AG04449 (cell line): ENCODE results near the gene TNFSF10.
"Not testable (repeated sequence)": the region's sequence is repeated elsewhere in the genome, so short reads cannot be mapped to it uniquely, and the experiment has no call there.

Experiments
- CTCF ChIA-PET: fragments of 350-600 bp; formaldehyde crosslinking; extraction: SDS; loops from one replicate; lab custom pipeline; 2021; ENCODE audit warnings: antibody characterized with exemption; lab: Yijun Ruan, JAX
- POLR2A ChIA-PET: fragments of 400-600, 350-600 bp; formaldehyde crosslinking; extraction: SDS; loops from one replicate; lab custom pipeline; 2020; ENCODE audit warnings: antibody characterized with exemption, inconsistent platforms; lab: Yijun Ruan, JAX
- DNase-seq: peaks from one replicate; pipeline ENCODE4 v3.0.0-alpha.2; 2010; ENCODE audit warnings: low read depth, low spot score
- H3K4me3 ChIP-seq: 2 replicates; pipeline ENCODE4 v1.5.1; 2011; ENCODE audit warnings: low read depth, mild to moderate bottlenecking, control low read depth, low read length
- CTCF ChIP-seq: IDR thresholded peaks from one replicate; pipeline ENCODE4 v1.5.1; 2011; ENCODE audit warnings: mild to moderate bottlenecking, moderate library complexity, low read length, control low read depth, inconsistent platforms; ENCODE audit not compliant: insufficient read depth; ENCODE audit errors: missing control alignments

Gene TNFSF10

GRCh38 chr3:172506094-172506493 lies 17.1 kb downstream of the TNFSF10 start:
- ChIA-PET POLR2A (no interaction called here), CTCF (interaction anchor here (1.4 kb wide), 1 partner anchor 161 kb away, joined by 6 read pairs; no protein-coding TSS in a partner anchor)
- no peak for DNase-seq
- TF ChIP-seq CTCF, result no peak
- H3K4me3 ChIP-seq, result no peak overlapping the region

GRCh38 chr3:172501540-172501939 lies 21.7 kb downstream of the TNFSF10 start:
- DNase-seq, result no peak
- POLR2A ChIA-PET, result no interaction called here
- no peak overlapping the region for H3K4me3 ChIP-seq
- TF ChIP-seq CTCF, result no peak
- CTCF ChIA-PET, result interaction anchor here (1.0 to 1.7 kb wide), 2 partner anchors 12 to 39 kb away, joined by 3 read pairs; no protein-coding TSS in a partner anchor

GRCh38 chr3:172490198-172490669 lies 33.0 kb downstream of the TNFSF10 start:
- H3K4me3 ChIP-seq, POLR2A ChIA-PET: not testable (repeated sequence)
- TF ChIP-seq CTCF, result peak; percentile 65
- CTCF ChIA-PET, result interaction anchor here (0.7 to 3.6 kb wide), 20 partner anchors 8 to 186 kb away, joined by 3 to 73 read pairs (median 4); no protein-coding TSS in a partner anchor
- DNase-seq, result peak; percentile 16

- no peak for DNase-seq
- no peak overlapping the region for H3K4me3 ChIP-seq
- TF ChIP-seq CTCF, result no peak
- ChIA-PET POLR2A (no interaction called here), CTCF (interaction anchor here (0.8 to 2.1 kb wide), 13 partner anchors 12 to 832 kb away, joined by 3 to 12 read pairs (median 5); partner anchors contain the start of gene GHSR)
Observed at GRCh38 chr3:172478116-172478515, 45.1 kb downstream of the TNFSF10 start.

GRCh38 chr3:172476347-172476746 lies 46.9 kb downstream of the TNFSF10 start:
- DNase-seq, result no peak
- CTCF ChIA-PET, result interaction anchor here (1.0 to 2.1 kb wide), 16 partner anchors 8 to 1515 kb away, joined by 3 to 12 read pairs (median 5); no protein-coding TSS in a partner anchor
- no peak overlapping the region for H3K4me3 ChIP-seq
- POLR2A ChIA-PET, result no interaction called here
- TF ChIP-seq CTCF, result no peak

- DNase-seq, result no peak
- no peak for TF ChIP-seq CTCF
- ChIA-PET CTCF (interaction anchor here (1.1 to 1.9 kb wide), 4 partner anchors 9 to 194 kb away, joined by 3 to 5 read pairs (median 4); no protein-coding TSS in a partner anchor), POLR2A (no interaction called here)
- H3K4me3 ChIP-seq, result no peak overlapping the region
Observed at GRCh38 chr3:172475703-172476102, 47.5 kb downstream of the TNFSF10 start.
